ENCODE data around the gene TK2. TPM values are rescaled to one million over a fixed set of nuclear protein-coding genes. Genes with fewer than 3 reads are reported as not detected.

The TK2 gene
- total RNA-seq, 3 donors from 2014 or later = 33.1 to 98.4 (median 40.4) TPM

DNA sequence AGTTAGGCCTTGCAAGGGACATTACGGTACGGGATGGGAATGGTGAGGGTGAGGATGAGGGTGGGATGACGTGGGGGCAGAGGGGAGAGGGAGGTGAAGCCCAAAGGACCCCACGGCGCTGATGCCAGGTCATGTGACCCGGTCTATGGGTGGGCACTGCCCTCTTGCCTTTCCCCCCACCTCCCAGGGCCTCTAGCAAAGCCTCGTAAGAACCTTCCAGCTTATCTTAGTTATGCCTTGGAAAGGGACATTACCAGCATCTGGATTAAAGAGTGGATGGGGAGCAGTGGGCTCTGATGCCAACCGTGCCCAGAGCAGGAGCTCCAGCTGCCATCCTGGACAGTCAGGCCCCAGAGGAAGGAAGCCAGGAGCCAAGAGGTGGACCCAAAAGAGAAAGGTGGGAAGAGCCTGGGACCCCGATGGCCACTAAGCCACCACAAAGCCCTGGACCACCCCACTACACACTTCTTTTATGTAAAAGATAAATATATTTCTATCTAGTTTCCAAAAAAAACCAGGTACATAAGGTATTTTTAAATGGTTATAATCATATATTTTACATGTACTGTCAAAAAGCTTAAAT, 40.9 kb downstream of the TK2 start:
- intact Hi-C loops (cut with DNase I; ENCODE audit: low total_unique reads) = no loop called here
- Histone ChIP-seq H3K4me1 (peaks cover 15 to 30% of the 10 kb centered on the region in 2 donors), H3K36me3 (no peaks in the 10 kb centered on the region), H3K9me3 (no peaks in the 10 kb centered on the region), H3K27ac (peak overlapping the region; percentile 73 to 79), H3K4me3 (no peak overlapping the region), H3K27me3 (no peaks in the 10 kb centered on the region)
- DNase-seq (ENCODE audit: low spot score in 2 of 2) = peak in 1 of 2 donors; percentile 48
- TF ChIP-seq, protein P1, sequence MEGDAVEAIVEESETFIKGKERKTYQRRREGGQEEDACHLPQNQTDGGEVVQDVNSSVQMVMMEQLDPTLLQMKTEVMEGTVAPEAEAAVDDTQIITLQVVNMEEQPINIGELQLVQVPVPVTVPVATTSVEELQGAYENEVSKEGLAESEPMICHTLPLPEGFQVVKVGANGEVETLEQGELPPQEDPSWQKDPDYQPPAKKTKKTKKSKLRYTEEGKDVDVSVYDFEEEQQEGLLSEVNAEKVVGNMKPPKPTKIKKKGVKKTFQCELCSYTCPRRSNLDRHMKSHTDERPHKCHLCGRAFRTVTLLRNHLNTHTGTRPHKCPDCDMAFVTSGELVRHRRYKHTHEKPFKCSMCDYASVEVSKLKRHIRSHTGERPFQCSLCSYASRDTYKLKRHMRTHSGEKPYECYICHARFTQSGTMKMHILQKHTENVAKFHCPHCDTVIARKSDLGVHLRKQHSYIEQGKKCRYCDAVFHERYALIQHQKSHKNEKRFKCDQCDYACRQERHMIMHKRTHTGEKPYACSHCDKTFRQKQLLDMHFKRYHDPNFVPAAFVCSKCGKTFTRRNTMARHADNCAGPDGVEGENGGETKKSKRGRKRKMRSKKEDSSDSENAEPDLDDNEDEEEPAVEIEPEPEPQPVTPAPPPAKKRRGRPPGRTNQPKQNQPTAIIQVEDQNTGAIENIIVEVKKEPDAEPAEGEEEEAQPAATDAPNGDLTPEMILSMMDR (IDR thresholded peaks at IDR 0.05) = no peak
- no peak for TF ChIP-seq POLR2A (IDR thresholded peaks at IDR 0.05)
- TF ChIP-seq POLR2AphosphoS5 (IDR thresholded peaks at IDR 0.05) = no peak

DNA sequence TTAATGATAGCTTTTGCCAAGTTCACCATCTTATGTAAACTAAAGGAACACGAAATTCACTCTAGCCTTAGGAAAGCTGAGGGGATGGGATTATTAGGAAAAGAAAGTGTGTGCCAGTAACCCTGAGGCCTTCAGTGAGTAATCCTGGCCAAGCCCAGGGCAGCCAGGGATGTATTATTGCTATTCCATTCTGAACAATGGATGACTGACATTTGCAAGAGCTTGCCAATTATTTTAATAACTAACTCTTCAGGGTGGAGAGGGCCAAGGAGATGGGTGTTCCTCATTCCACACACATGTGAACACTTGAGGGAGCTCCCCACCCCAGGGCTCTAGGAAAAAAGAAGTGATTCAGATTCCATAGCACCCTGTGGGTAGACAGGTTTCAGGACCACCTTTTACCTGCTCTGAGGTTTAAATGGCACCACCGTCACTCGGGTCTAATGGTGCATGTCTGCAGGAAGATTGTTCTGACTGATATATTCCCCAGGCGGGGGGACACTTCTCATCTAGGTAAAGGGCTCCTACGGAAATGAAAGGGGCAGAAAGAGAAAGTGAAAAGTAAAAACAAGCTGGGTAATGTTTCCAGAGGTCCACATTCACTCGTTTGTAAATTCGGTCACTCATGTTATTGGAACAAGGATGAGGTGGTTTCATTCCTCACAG, 41.5 kb downstream of the TK2 start:
- Histone ChIP-seq H3K9me3 (no peaks in the 10 kb centered on the region), H3K36me3 (no peaks in the 10 kb centered on the region), H3K27me3 (no peaks in the 10 kb centered on the region), H3K4me1 (peaks cover 15 to 30% of the 10 kb centered on the region in 2 donors), H3K27ac (peak overlapping the region; percentile 73 to 79), H3K4me3 (no peak overlapping the region)
- TF ChIP-seq, protein P1 (IDR thresholded peaks at IDR 0.05) = no peak
- TF ChIP-seq POLR2AphosphoS5 (IDR thresholded peaks at IDR 0.05) = peak in 2 of 3 donors; percentile 41 to 56
- DNase-seq (ENCODE audit: low spot score in 2 of 2) = peak; percentile 53 to 60
- intact Hi-C loops (cut with DNase I; ENCODE audit: low total_unique reads) = no loop called here

DNA sequence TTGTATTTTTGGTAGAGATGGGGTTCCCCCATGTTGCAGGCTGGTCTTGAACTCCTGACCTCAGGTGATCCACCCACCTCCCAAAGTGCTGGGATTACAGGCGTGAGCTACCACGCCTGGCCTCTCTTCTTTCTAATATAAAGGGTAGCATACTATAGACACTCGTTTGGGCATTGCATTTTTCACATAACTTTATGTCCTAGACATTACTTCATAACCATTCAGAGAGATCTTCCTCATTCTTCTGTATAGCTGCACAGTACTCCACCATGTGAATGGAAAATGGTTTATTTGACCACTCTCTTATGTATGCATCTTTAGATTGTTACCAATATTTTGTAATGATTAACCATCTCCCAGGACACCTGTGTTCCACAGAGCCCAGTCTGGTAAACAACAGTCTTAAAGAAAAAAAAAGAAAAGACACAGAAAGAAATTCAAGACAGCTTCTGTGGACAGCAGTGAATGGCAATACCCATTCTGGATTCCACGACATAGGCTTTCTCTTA, 42.1 kb downstream of the TK2 start:
- no peaks in the 10 kb centered on the region for H3K27me3 ChIP-seq
- H3K36me3 ChIP-seq = no peaks in the 10 kb centered on the region
- no peaks in the 10 kb centered on the region for H3K9me3 ChIP-seq
- intact Hi-C loops (cut with DNase I; ENCODE audit: low total_unique reads) = no loop called here
- DNase-seq (ENCODE audit: low spot score in 2 of 2) = no peak
- peaks cover 14 to 24% of the 10 kb centered on the region in 2 donors for H3K4me1 ChIP-seq
- H3K4me3 ChIP-seq = no peak overlapping the region
- peak overlapping the region in 1 of 2 donors; percentile 73 for H3K27ac ChIP-seq
- TF ChIP-seq POLR2A (IDR thresholded peaks at IDR 0.05) (no peak), POLR2AphosphoS5 (IDR thresholded peaks at IDR 0.05) (no peak)
- TF ChIP-seq, protein P1 (IDR thresholded peaks at IDR 0.05) = no peak

DNA sequence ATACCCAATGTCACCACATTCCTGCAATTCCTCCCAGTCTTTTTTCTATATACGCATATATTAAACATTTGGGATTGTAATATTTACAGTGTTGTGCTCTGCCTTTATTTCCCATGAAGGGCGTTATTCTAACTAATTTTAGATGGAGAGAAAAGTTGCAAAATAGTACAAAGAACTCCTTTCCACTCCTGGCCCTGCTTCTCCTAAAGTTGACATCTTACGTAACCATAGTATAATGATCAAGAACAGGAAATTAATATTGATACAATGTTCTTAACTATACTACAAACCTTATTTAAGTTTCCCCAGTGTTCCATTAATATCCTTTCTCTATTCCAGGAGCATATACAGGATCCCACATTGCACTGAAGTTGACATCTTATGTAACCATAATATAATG, 46.3 kb downstream of the TK2 start:
- H3K9me3 ChIP-seq = no peaks in the 10 kb centered on the region
- no peaks in the 10 kb centered on the region for H3K36me3 ChIP-seq
- H3K27ac ChIP-seq = no peak overlapping the region
- no peak for DNase-seq (ENCODE audit: low spot score in 2 of 2)
- no peaks in the 10 kb centered on the region for H3K27me3 ChIP-seq
- H3K4me1 ChIP-seq = no peaks in the 10 kb centered on the region
- H3K4me3 ChIP-seq = no peak overlapping the region
- TF ChIP-seq POLR2A (IDR thresholded peaks at IDR 0.05) = no peak
- no peak for TF ChIP-seq POLR2AphosphoS5 (IDR thresholded peaks at IDR 0.05)
- TF ChIP-seq, protein P1 (IDR thresholded peaks at IDR 0.05) = no peak
- intact Hi-C loops (cut with DNase I; ENCODE audit: low total_unique reads) = no loop called here

DNA sequence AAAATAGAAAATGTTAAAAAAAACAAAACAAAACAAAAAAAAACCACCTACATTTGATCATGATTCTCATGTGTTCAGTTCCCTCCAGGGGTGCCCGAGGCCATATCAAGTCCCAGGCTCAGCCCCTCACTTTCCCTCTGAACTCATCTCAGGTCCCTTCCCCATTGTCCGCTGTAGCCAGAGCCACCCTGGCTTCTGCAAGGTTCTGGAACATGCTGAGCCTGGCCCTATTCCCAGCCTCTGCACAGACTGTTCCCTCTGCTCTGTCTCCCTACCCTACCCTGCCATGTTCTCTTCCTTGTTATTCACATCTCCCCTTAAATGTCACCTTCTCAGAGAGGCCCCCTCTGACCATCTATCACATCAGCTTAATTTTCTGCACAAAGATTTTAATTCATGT, 46.9 kb downstream of the TK2 start:
- intact Hi-C loops (cut with DNase I; ENCODE audit: low total_unique reads) = no loop called here
- no peaks in the 10 kb centered on the region for H3K4me1 ChIP-seq
- peak in 1 of 2 donors; percentile 19 for DNase-seq (ENCODE audit: low spot score in 2 of 2)
- H3K36me3 ChIP-seq = no peaks in the 10 kb centered on the region
- TF ChIP-seq POLR2A (IDR thresholded peaks at IDR 0.05) = no peak
- TF ChIP-seq, protein P1 (IDR thresholded peaks at IDR 0.05) = no peak
- TF ChIP-seq POLR2AphosphoS5 (IDR thresholded peaks at IDR 0.05) = no peak
- no peaks in the 10 kb centered on the region for H3K9me3 ChIP-seq
- H3K27ac ChIP-seq = peak overlapping the region in 1 of 2 donors; percentile 38
- peak overlapping the region in 1 of 3 donors; percentile 3 for H3K4me3 ChIP-seq
- H3K27me3 ChIP-seq = no peaks in the 10 kb centered on the region

All from breast epithelium (tissue), 4 donors.